ENCODE measurements around the gene EBI3. TPM values are rescaled to one million over a fixed set of nuclear protein-coding genes. Genes with fewer than 3 reads are reported as not detected.

EBI3 gene
- polyA plus RNA-seq, 1 donor (not counting 4 experiments of a cell fraction or from before 2014, with no cell fraction given), result 0.05 TPM

- Histone ChIP-seq H3K9me3 (ENCODE audit: control insufficient read depth, low read depth, low read length) (no peaks in the 10 kb centered on the region), H3K36me3 (ENCODE audit: control insufficient read depth in 2 of 2, extremely low read depth in 1 of 2, insufficient read depth in 2 of 2, low read length in 2 of 2) (no peaks in the 10 kb centered on the region), H3K79me2 (ENCODE audit: control insufficient read depth, insufficient read depth, low read length) (no peaks in the 10 kb centered on the region), H3K4me3 (ENCODE audit: control insufficient read depth in 2 of 3, extremely low read depth in 1 of 3, insufficient read depth in 2 of 3, low read depth in 1 of 3, low read length in 3 of 3) (no peak overlapping the region), H3K27me3 (ENCODE audit: control insufficient read depth, extremely low read depth, insufficient read depth, low read length) (peaks cover 35% of the 10 kb centered on the region), H4K20me1 (ENCODE audit: control insufficient read depth, extremely low read depth, insufficient read depth, low read length) (no peaks in the 10 kb centered on the region), H3K27ac (ENCODE audit: control insufficient read depth, insufficient read depth, low read length) (no peak overlapping the region), H3K4me1 (ENCODE audit: control insufficient read depth, extremely low read depth, insufficient read depth, low read length) (no peaks in the 10 kb centered on the region), H3K9ac (ENCODE audit: control insufficient read depth, extremely low read depth, insufficient read depth, low read length) (no peak overlapping the region), H2AFZ (ENCODE audit: control insufficient read depth, low read length) (no peak overlapping the region), H3K9me1 (ENCODE audit: control insufficient read depth, extremely low read depth, insufficient read depth, low read length) (no peaks in the 10 kb centered on the region), H3K4me2 (ENCODE audit: control insufficient read depth, extremely low read depth, insufficient read depth, low read depth, low read length) (no peak overlapping the region)
- dilution Hi-C loops (cut with MboI; ENCODE audit: extremely low pct_ligation_motif_present, low sequenced_read_pairs), result no loop called here
- DNase-seq (ENCODE audit: low read depth, low spot score) (no peak), FAIRE-seq (no peak)
- TF ChIP-seq CTCF (optimal IDR thresholded peaks at IDR 0.05 in 1 of 3, IDR thresholded peaks at IDR 0.05 in 1 of 3, conservative IDR thresholded peaks at IDR 0.05 in 1 of 3; ENCODE audit: extremely low read depth in 1 of 3, insufficient read depth in 2 of 3, low read length in 3 of 3), result no peak
Measured at GRCh38 chr19:4279267-4279529, 49.9 kb downstream of the EBI3 start.

- dilution Hi-C loops (cut with MboI; ENCODE audit: extremely low pct_ligation_motif_present, low sequenced_read_pairs), result no loop called here
Measured at GRCh38 chr19:4279530-4280422, 50.5 kb downstream of the EBI3 start.

More at GRCh38 chr19:4279530-4280422, 50.5 kb downstream of the EBI3 start:
- H3K36me3 ChIP-seq (ENCODE audit: control insufficient read depth in 2 of 2, extremely low read depth in 1 of 2, insufficient read depth in 2 of 2, low read length in 2 of 2), result no peaks in the 10 kb centered on the region
- H2AFZ ChIP-seq (ENCODE audit: control insufficient read depth, low read length), result no peak overlapping the region
- no peak overlapping the region for H3K4me3 ChIP-seq (ENCODE audit: control insufficient read depth in 2 of 3, extremely low read depth in 1 of 3, insufficient read depth in 2 of 3, low read depth in 1 of 3, low read length in 3 of 3)
- no peak for TF ChIP-seq CTCF (optimal IDR thresholded peaks at IDR 0.05 in 1 of 3, IDR thresholded peaks at IDR 0.05 in 1 of 3, conservative IDR thresholded peaks at IDR 0.05 in 1 of 3; ENCODE audit: extremely low read depth in 1 of 3, insufficient read depth in 2 of 3, low read length in 3 of 3)
- TF ChIP-seq EZH2 (IDR thresholded peaks at IDR 0.05; ENCODE audit: low read length), result peak; percentile 91
- FAIRE-seq (no peak), DNase-seq (ENCODE audit: low read depth, low spot score) (no peak)
- H3K79me2 ChIP-seq (ENCODE audit: control insufficient read depth, insufficient read depth, low read length), result no peaks in the 10 kb centered on the region
- no peaks in the 10 kb centered on the region for H3K9me1 ChIP-seq (ENCODE audit: control insufficient read depth, extremely low read depth, insufficient read depth, low read length)
- H3K9me3 ChIP-seq (ENCODE audit: control insufficient read depth, low read depth, low read length), result no peaks in the 10 kb centered on the region
- H4K20me1 ChIP-seq (ENCODE audit: control insufficient read depth, extremely low read depth, insufficient read depth, low read length), result no peaks in the 10 kb centered on the region
- no peak overlapping the region for H3K27ac ChIP-seq (ENCODE audit: control insufficient read depth, insufficient read depth, low read length)
- H3K27me3 ChIP-seq (ENCODE audit: control insufficient read depth, extremely low read depth, insufficient read depth, low read length), result peaks cover 41% of the 10 kb centered on the region
- H3K4me1 ChIP-seq (ENCODE audit: control insufficient read depth, extremely low read depth, insufficient read depth, low read length), result no peaks in the 10 kb centered on the region
- H3K9ac ChIP-seq (ENCODE audit: control insufficient read depth, extremely low read depth, insufficient read depth, low read length), result no peak overlapping the region
- no peak overlapping the region for H3K4me2 ChIP-seq (ENCODE audit: control insufficient read depth, extremely low read depth, insufficient read depth, low read depth, low read length)
